ENCODE measurements around the gene HAUS7.

Gene HAUS7

DNA sequence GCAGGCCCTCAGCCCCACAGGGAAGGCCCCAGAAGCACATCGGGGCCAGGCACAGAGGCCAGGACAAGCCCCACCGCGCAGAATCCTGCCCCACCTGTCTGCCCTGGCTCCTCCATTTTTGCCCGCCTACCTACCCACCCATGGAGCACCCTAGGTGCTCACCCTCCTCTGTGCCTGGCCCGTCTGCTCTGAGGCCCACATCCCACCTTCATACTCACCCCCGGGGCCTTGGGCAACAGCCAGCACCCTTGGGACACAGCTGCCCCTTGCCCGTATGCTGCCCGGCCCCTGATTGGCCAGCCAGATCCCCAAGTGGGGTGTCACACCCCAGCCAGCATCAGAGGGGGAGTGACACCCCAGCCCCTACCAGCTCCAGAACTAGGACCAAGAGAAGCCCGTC is 13.7 kb downstream of the HAUS7 start:
- H3K27ac ChIP-seq (ENCODE audit: low read depth, low read length, severe bottlenecking): no peak overlapping the region
- 100% methylated on average over 1 of the region's 9 CpGs; no CpG with 5 or more reads in 1 of the 2 experiments for WGBS, 2 experiments (ENCODE audit: insufficient coverage in 2 of 2)
- H3K9me3 ChIP-seq (ENCODE audit: control insufficient read depth, low read length): no peaks in the 10 kb centered on the region
- H3K36me3 ChIP-seq (ENCODE audit: control insufficient read depth, insufficient read depth, low read length): peaks cover 8% of the 10 kb centered on the region
- H3K4me3 ChIP-seq (ENCODE audit: extremely low read depth, insufficient read depth, low read length, poor library complexity, severe bottlenecking): no peak overlapping the region
- peaks cover 14% of the 10 kb centered on the region for H3K4me1 ChIP-seq (ENCODE audit: control insufficient read depth, insufficient read depth, low read length, poor library complexity, severe bottlenecking)

DNA sequence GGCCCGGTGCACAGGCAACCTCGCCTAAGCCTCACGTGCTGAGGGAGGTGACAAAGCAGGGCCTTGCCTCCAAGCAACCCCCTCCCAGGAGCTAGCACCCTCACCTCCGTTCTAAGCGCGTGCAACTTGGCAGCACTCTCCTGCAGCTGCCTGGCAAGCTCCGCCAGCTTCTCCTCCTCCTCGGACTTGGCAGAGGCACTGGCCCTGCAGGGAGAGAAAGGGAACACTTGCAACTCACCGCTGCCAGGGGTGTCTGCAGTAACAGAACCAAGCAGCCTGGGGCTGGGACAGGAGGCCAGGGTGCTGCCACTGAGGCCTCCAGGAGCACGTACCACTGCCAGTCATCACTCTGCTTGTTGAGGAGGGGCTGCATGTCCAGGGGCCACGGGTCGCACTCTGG is 14.2 kb downstream of the HAUS7 start:
- WGBS, 2 experiments (ENCODE audit: insufficient coverage in 2 of 2): 96 to 100% methylated on average over 3 to 7 of the region's 12 CpGs

DNA sequence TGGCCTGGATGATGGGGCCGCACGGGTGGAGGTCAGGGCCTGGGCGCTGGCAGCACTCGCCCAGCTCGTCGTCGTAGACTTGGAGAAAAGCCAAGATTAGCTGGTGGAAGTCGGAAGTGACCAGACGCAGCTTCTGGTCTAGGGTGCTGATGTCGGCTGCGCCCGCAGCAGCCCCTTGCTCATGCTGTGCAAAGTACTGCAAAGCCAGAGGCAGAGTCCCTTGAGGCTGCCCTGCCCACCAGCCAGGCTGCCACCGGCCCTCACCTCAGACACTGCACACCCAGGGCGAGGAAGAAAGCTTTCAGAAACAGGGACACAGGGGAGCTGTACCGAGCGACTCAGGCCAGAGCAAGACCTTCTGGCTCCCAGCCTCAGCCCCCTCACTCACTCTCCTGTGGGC is 14.8 kb downstream of the HAUS7 start:
- 96% methylated on average over 12 of the region's 16 CpGs; no CpG with 5 or more reads in 1 of the 2 experiments for WGBS, 2 experiments (ENCODE audit: insufficient coverage in 2 of 2)

More for the DNA sequence above, 14.2 kb downstream of the HAUS7 start:
- Histone ChIP-seq H3K27ac (ENCODE audit: low read depth, low read length, severe bottlenecking) (no peak overlapping the region), H3K36me3 (ENCODE audit: control insufficient read depth, insufficient read depth, low read length) (peaks cover 8% of the 10 kb centered on the region), H3K4me3 (ENCODE audit: extremely low read depth, insufficient read depth, low read length, poor library complexity, severe bottlenecking) (no peak overlapping the region), H3K4me1 (ENCODE audit: control insufficient read depth, insufficient read depth, low read length, poor library complexity, severe bottlenecking) (peaks cover 14% of the 10 kb centered on the region), H3K9me3 (ENCODE audit: control insufficient read depth, low read length) (no peaks in the 10 kb centered on the region)

DNA sequence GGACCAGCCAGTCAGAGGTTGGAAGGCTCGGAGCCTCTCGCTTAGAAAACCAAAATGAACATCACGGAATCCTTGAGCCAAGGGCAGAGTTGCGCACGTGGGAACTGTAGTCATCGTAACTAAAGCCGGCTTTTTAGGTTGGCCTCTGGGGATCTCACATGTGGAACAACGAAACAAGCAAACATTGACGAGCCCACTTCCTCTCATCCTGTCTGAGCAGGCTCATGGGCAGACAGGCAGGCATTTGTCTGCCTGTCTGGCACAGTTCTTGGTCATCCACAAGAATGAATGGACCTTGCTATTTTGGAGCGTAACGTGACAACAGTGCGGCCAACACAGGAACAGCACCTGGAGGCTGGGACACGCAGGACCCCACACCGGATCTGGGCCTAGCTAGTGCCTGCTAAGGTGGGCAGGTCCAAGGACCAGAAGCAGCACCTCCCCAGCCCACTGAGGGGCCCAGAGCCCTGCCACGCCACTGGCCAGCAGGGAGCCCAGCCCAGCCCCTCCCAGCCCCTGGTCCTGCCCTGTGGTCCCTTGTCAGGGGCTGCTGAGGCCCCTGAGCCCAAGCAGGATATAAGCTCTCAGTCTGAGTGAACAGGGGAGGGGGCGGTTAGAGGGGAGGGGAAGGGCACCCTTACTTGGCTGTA is 15.3 kb downstream of the HAUS7 start:
- H3K4me3 ChIP-seq (ENCODE audit: extremely low read depth, insufficient read depth, low read length, poor library complexity, severe bottlenecking): no peak overlapping the region
- H3K36me3 ChIP-seq (ENCODE audit: control insufficient read depth, insufficient read depth, low read length): peaks cover 8% of the 10 kb centered on the region
- no peaks in the 10 kb centered on the region for H3K9me3 ChIP-seq (ENCODE audit: control insufficient read depth, low read length)
- no peak overlapping the region for H3K27ac ChIP-seq (ENCODE audit: low read depth, low read length, severe bottlenecking)
- H3K4me1 ChIP-seq (ENCODE audit: control insufficient read depth, insufficient read depth, low read length, poor library complexity, severe bottlenecking): peaks cover 7% of the 10 kb centered on the region
- WGBS, 2 experiments (ENCODE audit: insufficient coverage in 2 of 2): 83 to 90% methylated on average over 3 to 10 of the region's 16 CpGs

More for the DNA sequence above, 14.8 kb downstream of the HAUS7 start:
- no peak overlapping the region for H3K4me3 ChIP-seq (ENCODE audit: extremely low read depth, insufficient read depth, low read length, poor library complexity, severe bottlenecking)
- peaks cover 8% of the 10 kb centered on the region for H3K36me3 ChIP-seq (ENCODE audit: control insufficient read depth, insufficient read depth, low read length)
- H3K27ac ChIP-seq (ENCODE audit: low read depth, low read length, severe bottlenecking): no peak overlapping the region
- peaks cover 10% of the 10 kb centered on the region for H3K4me1 ChIP-seq (ENCODE audit: control insufficient read depth, insufficient read depth, low read length, poor library complexity, severe bottlenecking)
- H3K9me3 ChIP-seq (ENCODE audit: control insufficient read depth, low read length): no peaks in the 10 kb centered on the region

DNA sequence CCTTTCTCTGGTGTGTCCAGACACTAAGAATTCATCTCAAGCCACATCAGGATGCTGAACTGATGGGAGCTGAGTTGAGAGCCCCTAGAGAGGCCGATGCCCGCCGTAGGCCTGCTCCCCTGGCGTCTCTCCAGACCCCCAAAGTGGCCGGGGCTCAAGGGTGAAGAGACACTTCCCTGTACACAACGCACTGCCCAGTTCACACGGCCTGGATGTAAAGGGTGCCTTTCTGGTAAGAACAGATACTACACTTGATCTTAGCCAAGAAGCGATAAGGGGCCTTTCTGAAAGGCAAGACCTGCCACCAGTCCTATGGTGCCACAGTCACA is 19.5 kb downstream of the HAUS7 start:
- WGBS, 2 experiments (ENCODE audit: insufficient coverage in 2 of 2): 100% methylated on average over 3 to 7 of the region's 8 CpGs
- Histone ChIP-seq H3K36me3 (ENCODE audit: control insufficient read depth, insufficient read depth, low read length) (no peaks in the 10 kb centered on the region), H3K4me3 (ENCODE audit: extremely low read depth, insufficient read depth, low read length, poor library complexity, severe bottlenecking) (no peak overlapping the region)

DNA sequence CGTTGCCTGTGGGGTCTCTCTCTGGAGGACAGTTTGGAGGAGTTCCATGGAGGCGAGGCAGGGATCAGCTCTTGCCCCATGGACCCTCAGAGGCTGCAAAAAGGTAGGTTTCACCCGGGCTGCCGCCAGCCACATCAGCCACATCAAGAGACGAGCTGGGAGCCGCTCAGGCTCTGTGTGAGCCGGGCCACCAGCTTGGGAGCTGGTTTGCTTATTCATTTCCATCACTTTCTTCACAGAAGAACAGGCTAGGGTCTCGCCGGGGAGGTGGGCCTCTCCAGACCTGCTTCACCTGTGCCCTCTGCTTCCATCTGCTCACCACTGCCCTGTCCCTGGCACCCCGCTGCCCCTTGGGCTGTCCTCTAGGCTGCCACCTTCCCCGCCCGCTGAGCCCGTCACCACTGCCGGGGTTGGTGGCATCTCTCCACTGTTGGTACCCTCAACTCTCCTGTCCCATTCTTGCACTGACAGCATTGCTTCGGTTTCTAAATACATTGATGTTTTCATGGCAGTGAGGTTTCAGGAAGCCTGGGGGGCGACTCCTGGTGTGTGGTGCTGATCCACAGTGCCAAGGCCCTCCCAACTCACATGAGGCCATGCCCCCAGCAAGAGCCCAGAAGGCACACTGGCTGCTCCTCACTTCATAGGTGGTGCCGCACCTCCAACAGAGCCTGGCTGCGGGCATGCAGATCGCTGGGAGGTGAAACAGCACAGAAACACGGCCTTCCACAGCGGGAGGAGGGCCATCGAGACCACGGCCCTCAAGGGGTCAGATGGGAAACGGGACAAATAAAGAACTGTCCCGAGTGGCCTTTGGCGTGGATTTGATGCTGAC is 20.0 kb downstream of the HAUS7 start:
- H3K36me3 ChIP-seq (ENCODE audit: control insufficient read depth, insufficient read depth, low read length): no peaks in the 10 kb centered on the region
- H3K9me3 ChIP-seq (ENCODE audit: control insufficient read depth, low read length): no peaks in the 10 kb centered on the region
- H3K4me1 ChIP-seq (ENCODE audit: control insufficient read depth, insufficient read depth, low read length, poor library complexity, severe bottlenecking): no peaks in the 10 kb centered on the region
- no peak overlapping the region for H3K27ac ChIP-seq (ENCODE audit: low read depth, low read length, severe bottlenecking)
- H3K4me3 ChIP-seq (ENCODE audit: extremely low read depth, insufficient read depth, low read length, poor library complexity, severe bottlenecking): no peak overlapping the region
- whole genome bisulfite sequencing, 2 experiments (ENCODE audit: insufficient coverage in 2 of 2): 94 to 100% methylated on average over 11 to 12 of the region's 26 CpGs

More for the DNA sequence above, 19.5 kb downstream of the HAUS7 start:
- no peaks in the 10 kb centered on the region for H3K4me1 ChIP-seq (ENCODE audit: control insufficient read depth, insufficient read depth, low read length, poor library complexity, severe bottlenecking)
- H3K9me3 ChIP-seq (ENCODE audit: control insufficient read depth, low read length): no peaks in the 10 kb centered on the region
- H3K27ac ChIP-seq (ENCODE audit: low read depth, low read length, severe bottlenecking): no peak overlapping the region

DNA sequence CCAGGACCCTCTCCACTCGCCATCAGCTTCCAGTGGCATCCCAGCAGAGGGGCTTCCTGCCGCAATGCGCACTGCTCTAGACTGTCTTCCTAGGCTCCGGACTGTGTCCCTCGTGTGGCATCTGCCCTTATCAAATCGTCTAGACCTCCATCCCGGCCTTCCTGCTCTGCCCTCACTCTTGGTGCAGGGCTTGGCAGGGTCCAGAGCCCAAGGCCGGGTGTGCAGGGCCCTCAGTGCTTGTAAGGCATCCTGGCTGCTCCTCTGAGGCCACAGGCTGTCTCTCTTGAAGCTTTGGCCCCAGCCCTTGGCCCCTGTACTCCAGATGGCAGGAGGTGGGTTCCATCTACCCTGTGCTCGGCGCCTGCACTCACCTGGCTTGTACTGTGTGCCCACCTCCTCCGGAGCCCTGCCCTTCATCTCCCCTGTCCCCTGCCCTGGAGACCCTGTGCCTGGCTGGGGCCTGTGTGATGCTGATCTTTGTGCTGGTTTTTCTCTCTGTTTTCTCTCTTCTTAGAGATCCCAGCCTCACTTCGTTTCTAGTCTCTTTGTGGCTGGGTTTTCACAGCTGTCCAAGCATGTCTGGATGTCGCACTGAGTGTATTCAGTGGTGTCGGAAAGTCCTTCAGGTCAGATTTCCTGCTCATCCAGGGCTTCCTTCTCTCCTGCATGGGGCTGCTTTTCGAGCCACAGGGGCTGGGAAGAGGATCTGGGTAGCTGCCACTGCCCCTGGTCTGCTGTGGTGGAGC is 20.8 kb downstream of the HAUS7 start:
- no peaks in the 10 kb centered on the region for H3K9me3 ChIP-seq (ENCODE audit: control insufficient read depth, low read length)
- H3K4me1 ChIP-seq (ENCODE audit: control insufficient read depth, insufficient read depth, low read length, poor library complexity, severe bottlenecking): no peaks in the 10 kb centered on the region
- WGBS, 2 experiments (ENCODE audit: insufficient coverage in 2 of 2): 84 to 100% methylated on average over 5 to 9 of the region's 15 CpGs
- H3K27ac ChIP-seq (ENCODE audit: low read depth, low read length, severe bottlenecking): no peak overlapping the region
- no peaks in the 10 kb centered on the region for H3K36me3 ChIP-seq (ENCODE audit: control insufficient read depth, insufficient read depth, low read length)
- no peak overlapping the region for H3K4me3 ChIP-seq (ENCODE audit: extremely low read depth, insufficient read depth, low read length, poor library complexity, severe bottlenecking)

DNA sequence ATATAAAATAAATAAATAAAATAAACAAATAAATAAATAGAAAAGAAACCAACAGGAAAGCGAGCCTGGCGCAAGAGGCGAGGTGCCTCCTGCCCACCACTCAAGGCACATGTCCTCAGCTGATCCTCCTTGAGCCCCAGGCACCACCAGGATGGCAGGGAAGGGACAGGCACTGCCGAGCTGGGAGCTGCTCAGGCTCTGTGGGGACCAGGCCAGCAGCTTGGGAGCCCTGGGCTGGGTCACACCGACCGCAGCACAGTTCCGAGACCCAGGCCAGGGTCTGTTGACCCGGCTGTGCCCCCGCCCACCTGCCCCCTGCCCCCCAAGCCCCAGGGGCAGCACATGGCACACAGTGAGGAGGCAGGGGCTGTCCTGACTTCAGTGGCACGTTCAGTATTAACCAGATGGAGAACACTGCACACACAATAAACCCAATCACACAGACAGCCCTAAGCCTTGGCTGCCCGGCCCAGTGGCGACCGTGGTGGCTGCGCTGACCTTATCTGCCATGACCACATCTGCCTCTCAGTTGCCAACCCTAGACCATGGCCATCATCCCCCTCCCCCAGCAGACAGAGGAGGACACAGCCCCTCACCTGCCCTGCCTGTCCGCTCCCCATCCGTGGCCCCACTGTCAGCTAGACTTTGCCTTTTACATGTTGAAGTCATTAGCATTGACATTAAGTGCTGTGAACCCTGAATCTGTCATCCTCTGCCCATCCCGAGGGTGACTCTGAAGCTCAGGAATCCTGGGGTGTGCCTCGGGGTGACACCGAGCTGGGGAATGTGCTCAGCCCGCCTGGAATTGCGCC is 21.6 kb downstream of the HAUS7 start:
- no peak overlapping the region for H3K4me3 ChIP-seq (ENCODE audit: extremely low read depth, insufficient read depth, low read length, poor library complexity, severe bottlenecking)
- H3K9me3 ChIP-seq (ENCODE audit: control insufficient read depth, low read length): no peaks in the 10 kb centered on the region
- H3K4me1 ChIP-seq (ENCODE audit: control insufficient read depth, insufficient read depth, low read length, poor library complexity, severe bottlenecking): no peaks in the 10 kb centered on the region
- no peaks in the 10 kb centered on the region for H3K36me3 ChIP-seq (ENCODE audit: control insufficient read depth, insufficient read depth, low read length)
- 95% methylated on average over 9 of the region's 21 CpGs; no CpG with 5 or more reads in 1 of the 2 experiments for WGBS, 2 experiments (ENCODE audit: insufficient coverage in 2 of 2)
- H3K27ac ChIP-seq (ENCODE audit: low read depth, low read length, severe bottlenecking): no peak overlapping the region

DNA sequence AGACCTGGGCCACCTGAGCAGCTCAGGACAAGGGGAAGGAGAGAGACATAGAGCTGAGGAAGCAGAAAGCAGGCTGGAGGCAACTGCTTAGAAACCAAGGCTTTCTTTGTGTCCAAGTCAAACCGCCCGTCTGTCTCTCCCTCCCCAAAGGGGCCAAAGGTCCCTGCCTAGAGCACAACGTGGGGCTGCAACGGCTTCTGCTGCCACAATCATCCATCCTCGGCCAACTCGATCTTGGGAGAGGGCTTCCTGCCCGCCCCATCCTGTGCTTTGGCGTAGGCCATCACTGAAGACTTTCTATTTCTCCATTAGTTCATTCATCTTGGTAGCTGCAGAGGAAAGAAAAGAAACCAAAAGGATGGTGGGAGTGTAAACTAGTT is 22.8 kb downstream of the HAUS7 start:
- no peak overlapping the region for H3K27ac ChIP-seq (ENCODE audit: low read depth, low read length, severe bottlenecking)
- no peaks in the 10 kb centered on the region for H3K4me1 ChIP-seq (ENCODE audit: control insufficient read depth, insufficient read depth, low read length, poor library complexity, severe bottlenecking)
- no peaks in the 10 kb centered on the region for H3K36me3 ChIP-seq (ENCODE audit: control insufficient read depth, insufficient read depth, low read length)
- no peak overlapping the region for H3K4me3 ChIP-seq (ENCODE audit: extremely low read depth, insufficient read depth, low read length, poor library complexity, severe bottlenecking)
- no peaks in the 10 kb centered on the region for H3K9me3 ChIP-seq (ENCODE audit: control insufficient read depth, low read length)
- 80 to 100% methylated on average over 2 of the region's 8 CpGs for WGBS, 2 experiments (ENCODE audit: insufficient coverage in 2 of 2)

DNA sequence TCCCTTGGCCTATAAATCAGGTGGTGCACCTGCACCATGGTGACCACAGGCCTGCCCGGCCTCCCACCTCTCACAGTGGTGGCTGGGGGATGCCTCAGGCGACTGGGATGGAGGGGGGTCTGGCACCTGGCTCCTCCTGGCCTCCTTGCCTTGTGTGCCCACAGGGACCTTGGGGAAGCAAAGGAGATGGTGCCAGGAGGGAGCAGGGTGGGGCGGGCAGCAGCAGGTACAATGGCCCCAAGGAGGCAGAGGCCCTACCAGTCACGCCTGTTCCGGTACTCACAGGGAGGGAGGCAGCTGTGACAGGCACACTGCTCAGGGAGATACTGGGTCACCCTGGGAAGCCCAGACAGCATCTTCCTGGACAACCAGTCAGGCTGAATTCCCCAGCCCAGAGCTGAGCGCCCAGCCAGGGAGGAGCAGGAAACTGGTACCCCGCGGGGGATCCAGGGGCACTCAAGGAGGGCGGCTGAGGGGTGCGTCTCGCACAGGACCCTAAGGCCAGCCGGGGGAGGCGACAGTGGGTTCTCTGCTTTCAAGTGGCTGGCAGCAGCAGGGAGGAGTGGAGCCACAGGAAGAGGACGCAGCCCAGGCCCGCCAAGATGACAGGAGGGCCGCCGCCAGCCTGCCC is 23.3 kb downstream of the HAUS7 start:
- H3K36me3 ChIP-seq (ENCODE audit: control insufficient read depth, insufficient read depth, low read length): no peaks in the 10 kb centered on the region
- H3K4me1 ChIP-seq (ENCODE audit: control insufficient read depth, insufficient read depth, low read length, poor library complexity, severe bottlenecking): no peaks in the 10 kb centered on the region
- H3K4me3 ChIP-seq (ENCODE audit: extremely low read depth, insufficient read depth, low read length, poor library complexity, severe bottlenecking): no peak overlapping the region
- no peaks in the 10 kb centered on the region for H3K9me3 ChIP-seq (ENCODE audit: control insufficient read depth, low read length)
- WGBS, 2 experiments (ENCODE audit: insufficient coverage in 2 of 2): 94 to 95% methylated on average over 4 to 10 of the region's 17 CpGs
- no peak overlapping the region for H3K27ac ChIP-seq (ENCODE audit: low read depth, low read length, severe bottlenecking)

Measured in mesodermal cell (in vitro differentiated cells).